SK-N-DZ (cell line): ENCODE data around the gene MRPL55.

Experiments
- DNase-seq: peaks from one replicate; pipeline ENCODE4 v3.0.0-alpha.2; 2015; ENCODE audit warnings: low spot score

The MRPL55 gene

GRCh38 chr1:228101994-228102790 lies 6.9 kb downstream of the MRPL55 start:
- DNase-seq: peak; percentile 42

GRCh38 chr1:228101614-228101993 lies 7.5 kb downstream of the MRPL55 start:
- DNase-seq: no peak

GRCh38 chr1:228100822-228101613 lies 8.1 kb downstream of the MRPL55 start:
- DNase-seq: no peak

- DNase-seq: no peak
Observed at GRCh38 chr1:228099331-228099732, 9.8 kb downstream of the MRPL55 start.

- no peak for DNase-seq
Observed at GRCh38 chr1:228098323-228098931, 10.7 kb downstream of the MRPL55 start.

- no peak for DNase-seq
Observed at GRCh38 chr1:228097333-228098081, 11.6 kb downstream of the MRPL55 start.

GRCh38 chr1:228096416-228097332 lies 12.4 kb downstream of the MRPL55 start:
- DNase-seq: no peak

GRCh38 chr1:228095938-228096337 lies 13.2 kb downstream of the MRPL55 start:
- DNase-seq: no peak

- DNase-seq: no peak
Observed at GRCh38 chr1:228095161-228095560, 13.9 kb downstream of the MRPL55 start.

- DNase-seq: no peak
Observed at GRCh38 chr1:228094432-228095016, 14.6 kb downstream of the MRPL55 start.

- DNase-seq: no peak
Observed at GRCh38 chr1:228093050-228093906, 15.8 kb downstream of the MRPL55 start.

GRCh38 chr1:228092342-228093049 lies 16.6 kb downstream of the MRPL55 start:
- DNase-seq: no peak

- DNase-seq: no peak
Observed at GRCh38 chr1:228091084-228091483, 18.0 kb downstream of the MRPL55 start.

GRCh38 chr1:228090613-228091081 lies 18.5 kb downstream of the MRPL55 start:
- no peak for DNase-seq

GRCh38 chr1:228089519-228090380 lies 19.3 kb downstream of the MRPL55 start:
- no peak for DNase-seq

- DNase-seq: no peak
Observed at GRCh38 chr1:228088586-228089498, 20.3 kb downstream of the MRPL55 start.
